Endothelial cell of umbilical vein (primary cell): ENCODE measurements around the gene DNAJC17. TPM values are rescaled to one million over a fixed set of nuclear protein-coding genes. Genes with fewer than 3 reads are reported as not detected.

Source experiments
- BruUV-seq: library from RNA; stranded (reverse); fragments of 400-500 nt; replicated peaks from 2 replicates; lab custom pipeline; 2021; lab: Mats Ljungman, UMichigan
- CTCF ChIA-PET: fragments of 300-600, 350-600 bp; sonication (Branson Sonifier 250); formaldehyde crosslinking; loops from one replicate; lab custom pipeline; 2021; ENCODE audit warnings: antibody characterized with exemption, inconsistent platforms; lab: Charles Lee
- POLR2A ChIA-PET: fragments of 300-600, 350-600 bp; sonication (Branson Sonifier 250); formaldehyde crosslinking; loops from one replicate; lab custom pipeline; 2021; ENCODE audit warnings: antibody characterized with exemption, inconsistent platforms; lab: Charles Lee
- DNase-seq: peaks from one replicate; pipeline ENCODE4 v3.0.0-alpha.2; 2011; ENCODE audit warnings: low read depth, low spot score
- FAIRE-seq: peaks from 2 replicates; lab custom pipeline; 2011; peaks lifted over from hg19 to GRCh38; lab: Jason Lieb, UNC
- H2AFZ ChIP-seq: 2 replicates; pipeline ENCODE4 v1.6.0; 2012; ENCODE audit warnings: low read depth, low read length, control low read depth, inconsistent platforms
- H3K27ac ChIP-seq: 2 replicates; pipeline ENCODE4 v1.5.1; 2011; ENCODE audit warnings: low read depth, mild to moderate bottlenecking, control low read depth, low read length, moderate library complexity; ENCODE audit not compliant: insufficient read depth
- H3K27me3 ChIP-seq, 2 experiments: 2 replicates each; pipeline versions ENCODE4 v1.6.0 to v1.6.1; 2011; ENCODE audit warnings: low read length in 2 of 2, mixed read lengths in 1 of 2; ENCODE audit not compliant: control insufficient read depth in 2 of 2, insufficient read depth in 2 of 2
- H3K36me3 ChIP-seq, 2 experiments: 2 replicates in 1 of 2; 3 replicates in 1 of 2; pipeline ENCODE4 v1.5.1; 2011; ENCODE audit warnings: low read length in 2 of 2, mild to moderate bottlenecking in 1 of 2, moderate library complexity in 1 of 2; ENCODE audit not compliant: control insufficient read depth in 2 of 2, insufficient read depth in 2 of 2; ENCODE audit errors: extremely low read depth in 1 of 2
- H3K4me1 ChIP-seq: 3 replicates; pipeline ENCODE4 v1.5.1; 2011; ENCODE audit warnings: mild to moderate bottlenecking, low read length; ENCODE audit not compliant: control insufficient read depth, insufficient read depth; ENCODE audit errors: extremely low read depth
- H3K4me2 ChIP-seq: 2 replicates; pipeline ENCODE4 v1.6.1; 2011; ENCODE audit warnings: low read length, control low read depth, mixed read lengths; ENCODE audit not compliant: insufficient read depth
- H3K4me3 ChIP-seq, 3 experiments: fragments of 200-600 bp in 1 of 3; sonication (generic), shearing (Covaris generic) in 1 of 3; replicated peaks in 1 of 3; 2 replicates each; pipeline ENCODE4 v1.5.1; 2011 to 2016; ENCODE audit warnings: control low read depth in 3 of 3, low read length in 3 of 3, mild to moderate bottlenecking in 2 of 3, inconsistent platforms in 1 of 3, low read depth in 1 of 3, moderate library complexity in 1 of 3; ENCODE audit not compliant: insufficient read depth in 1 of 3
- H3K79me2 ChIP-seq: 2 replicates; pipeline ENCODE4 v1.6.0; 2012; ENCODE audit warnings: low read length, inconsistent platforms; ENCODE audit not compliant: control insufficient read depth, insufficient read depth
- H3K9ac ChIP-seq: replicated peaks from 2 replicates; pipeline ENCODE3; 2011; ENCODE audit warnings: low read length, control low read depth; ENCODE audit not compliant: insufficient read depth; ENCODE audit errors: extremely low read depth
- H3K9me1 ChIP-seq: replicated peaks from 3 replicates; pipeline ENCODE4 v1.6.0; 2011; ENCODE audit warnings: mild to moderate bottlenecking, low read length; ENCODE audit not compliant: control insufficient read depth, insufficient read depth; ENCODE audit errors: extremely low read depth
- H3K9me3 ChIP-seq: replicated peaks from 2 replicates; pipeline ENCODE4 v1.5.1; 2012; ENCODE audit warnings: low read length, inconsistent platforms; ENCODE audit not compliant: control insufficient read depth, insufficient read depth
- H4K20me1 ChIP-seq: replicated peaks from 2 replicates; pipeline ENCODE3; 2011; ENCODE audit warnings: mild to moderate bottlenecking, low read length; ENCODE audit not compliant: control insufficient read depth, insufficient read depth; ENCODE audit errors: extremely low read depth
- CTCF ChIP-seq, 2 donors: IDR thresholded peaks; 1 replicate in 1 of 2; 2 replicates in 1 of 2; pipeline ENCODE4 v1.5.1; 2011; ENCODE audit warnings: low read length in 2 of 2, mild to moderate bottlenecking in 2 of 2, moderate library complexity in 2 of 2, control low read depth in 1 of 2, inconsistent platforms in 1 of 2, low read depth in 1 of 2; ENCODE audit not compliant: insufficient read depth in 1 of 2; ENCODE audit errors: extremely low read depth in 1 of 2
- EZH2 ChIP-seq: IDR thresholded peaks from 2 replicates; pipeline ENCODE4 v1.6.1; 2012; ENCODE audit warnings: borderline replicate concordance, low read depth, mild to moderate bottlenecking, moderate library complexity, low read length, inconsistent platforms; ENCODE audit not compliant: severe bottlenecking
- FOS ChIP-seq: IDR thresholded peaks from 2 replicates; pipeline ENCODE4 v1.6.1; 2011; ENCODE audit warnings: mild to moderate bottlenecking, low read length, moderate library complexity, borderline replicate concordance; ENCODE audit not compliant: insufficient read depth
- GATA2 ChIP-seq: IDR thresholded peaks from 2 replicates; pipeline ENCODE4 v1.7.0; 2011; ENCODE audit warnings: low read depth, mild to moderate bottlenecking, moderate library complexity, mixed read lengths, low read length; ENCODE audit not compliant: insufficient read length, insufficient read depth
- JUN ChIP-seq: IDR thresholded peaks from 2 replicates; pipeline ENCODE4 v1.6.1; 2011; ENCODE audit warnings: borderline replicate concordance, low read depth; ENCODE audit not compliant: insufficient read length, insufficient read depth
- MAX ChIP-seq: IDR thresholded peaks from 2 replicates; pipeline ENCODE4 v1.6.1; 2011; ENCODE audit not compliant: insufficient read depth, insufficient read length
- MYC ChIP-seq: IDR thresholded peaks from one replicate; pipeline ENCODE4 v1.6.1; 2011; ENCODE audit warnings: mild to moderate bottlenecking, low read depth, low read length
- POLR2A ChIP-seq: IDR thresholded peaks from 2 replicates; pipeline ENCODE4 v1.6.1; 2012; ENCODE audit warnings: low read depth, mild to moderate bottlenecking, control low read depth, low read length
- POLR2AphosphoS5 ChIP-seq: IDR thresholded peaks from 2 replicates; pipeline ENCODE4 v1.6.1; 2012; ENCODE audit warnings: low read depth, mild to moderate bottlenecking, control low read depth, low read length, moderate library complexity; ENCODE audit not compliant: insufficient read depth
- dilution Hi-C: fragments of 300-500 bp; cut with MboI; formaldehyde crosslinking; loops from one replicate; pipeline ENCODE4 v1.15.0; 2019; ENCODE audit warnings: low sequenced_read_pairs; ENCODE audit not compliant: extremely low pct_ligation_motif_present
- intact Hi-C: fragments of 100-400 bp; cut with micrococcal nuclease; formaldehyde crosslinking; loops from one replicate; pipeline ENCODE4 v1.10.0; 2022
- polyA plus RNA-seq, 4 experiments: library from polyadenylated mRNA; depleted of rRNA in 3 of 4; stranded (reverse) in 3 of 4; unstranded in 1 of 4; fragments of >200 nt; gene quantifications; 2 replicates each; pipeline versions ENCODE4 v1.2.1 to v1.2.3, GENCODE V29; 2011 to 2012; ENCODE audit warnings: missing spikeins in 1 of 4
- total RNA-seq: library from RNA; stranded (reverse); gene quantifications from 2 replicates; pipeline ENCODE4 v1.2.3, GENCODE V29; 2021

The DNAJC17 gene
- total and polyA plus RNA-seq, 2 donors (not counting 3 experiments of a cell fraction or from before 2014, with no cell fraction given), result 30.7 to 46.4 TPM

GRCh38 chr15:40775740-40776536 is 31.3 kb downstream of the DNAJC17 start:
- DNase-seq, result no peak
- Histone ChIP-seq H3K27me3 (no peaks in the 10 kb centered on the region), H3K79me2 (no peaks in the 10 kb centered on the region), H3K36me3 (peaks cover 0 to 38% of the 10 kb centered on the region in 2 experiments), H2AFZ (no peak overlapping the region), H3K9me1 (no peaks in the 10 kb centered on the region), H3K27ac (no peak overlapping the region), H3K4me3 (no peak overlapping the region), H3K9ac (no peak overlapping the region), H3K4me2 (no peak overlapping the region), H4K20me1 (no peaks in the 10 kb centered on the region), H3K9me3 (no peaks in the 10 kb centered on the region), H3K4me1 (no peaks in the 10 kb centered on the region)
- intact Hi-C loops, result no loop called here
- ChIA-PET POLR2A (no interaction called here), CTCF (interaction anchor here (0.8 to 2.4 kb wide), 4 partner anchors 10 to 31 kb away, joined by 3 to 8 read pairs (median 4); partner anchors contain the start of genes DNAJC17, GCHFR and ZFYVE19)
- BruUV-seq, result no TSS peak
- TF ChIP-seq GATA2, result no peak
- TF ChIP-seq EZH2, result no peak
- no peak for TF ChIP-seq CTCF (IDR thresholded peaks at IDR 0.05; ENCODE audit: extremely low read depth in 1 of 2, insufficient read depth in 1 of 2, low read depth in 1 of 2, low read length in 2 of 2)
- TF ChIP-seq POLR2AphosphoS5, result no peak
- no peak for TF ChIP-seq MYC
- TF ChIP-seq FOS, result no peak
- TF ChIP-seq MAX, result no peak
- no peak for TF ChIP-seq POLR2A
- TF ChIP-seq JUN, result no peak
- dilution Hi-C loops, result no loop called here
- FAIRE-seq, result no peak
